HG03354 (cell line): ENCODE data around the gene OR51D1.
A peak's percentile ranks its signal among the peaks of the same experiment; 100 is the strongest.

Source experiments
- ATAC-seq: cut with Tn5 transposase; IDR thresholded peaks from one replicate; pipeline ENCODE4 v1.9.1; 2021; ENCODE audit warnings: mild to moderate bottlenecking; ENCODE audit not compliant: unreplicated experiment, poor library complexity, severe bottlenecking

Gene OR51D1

DNA sequence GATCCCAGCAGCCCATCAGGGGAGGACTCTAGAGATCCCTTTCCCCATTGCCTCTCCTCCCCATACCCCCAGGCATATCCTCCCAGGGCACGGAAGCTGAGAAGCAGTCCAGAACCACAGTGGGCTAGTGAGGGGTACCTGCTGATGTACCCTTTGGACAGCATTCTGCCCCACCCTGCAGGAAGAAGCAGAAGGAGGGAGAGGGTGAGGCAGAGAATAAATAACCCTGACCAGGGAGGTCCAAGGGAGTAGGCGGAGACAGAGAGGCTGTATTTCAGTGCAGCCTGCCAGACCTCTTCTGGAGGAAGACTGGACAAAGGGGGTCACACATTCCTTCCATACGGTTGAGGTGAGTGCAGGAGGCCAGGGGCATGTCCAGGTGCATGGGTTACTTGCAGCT is 6.4 kb downstream of the OR51D1 start, which contains the start of gene OR51E1:
OR51E1 (plus strand) TSS at position 301 of the 400 bp plus-strand sequence. CDS start 8,545 bp downstream, outside the sequence.
- no peak for ATAC-seq

DNA sequence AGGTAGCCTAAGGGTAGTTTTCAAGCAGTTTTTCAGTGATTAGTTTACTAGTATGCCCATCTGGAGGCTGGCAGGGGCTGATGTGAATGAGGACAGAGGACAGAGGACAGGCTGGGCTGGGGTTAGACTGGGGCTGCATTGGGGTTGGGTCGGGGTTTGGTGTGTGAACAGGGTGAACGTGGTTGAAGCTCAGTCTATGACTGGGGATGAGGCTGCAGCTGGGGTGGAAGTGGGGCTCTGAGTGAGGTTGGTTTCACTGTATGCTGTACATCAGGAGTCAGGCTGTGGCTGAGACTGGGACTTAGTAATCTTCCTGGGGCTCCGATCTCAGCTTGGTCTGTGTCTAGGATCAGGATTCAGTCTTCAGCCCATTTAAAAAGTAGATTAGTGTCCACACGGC is 7.0 kb downstream of the OR51D1 start:
- ATAC-seq, result no peak

DNA sequence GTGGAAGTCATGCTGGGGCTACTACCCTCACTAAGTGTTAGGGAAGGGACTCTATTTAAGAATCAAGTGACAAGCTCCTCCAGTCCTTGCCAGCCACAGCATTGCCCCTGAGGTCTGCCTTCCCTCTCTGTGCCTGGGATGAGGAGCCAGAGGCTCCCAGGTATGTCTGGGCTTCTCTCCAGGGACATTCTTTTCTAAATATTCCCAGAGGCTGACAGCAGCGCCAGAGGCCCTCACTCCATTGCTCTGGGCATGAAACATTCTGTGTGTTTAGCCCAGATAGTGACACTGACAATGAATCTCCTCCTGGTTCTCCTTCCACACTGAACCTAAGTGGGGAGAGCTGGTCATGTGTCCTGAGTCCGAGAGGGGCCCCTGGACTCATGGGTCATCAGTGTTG is 8.7 kb downstream of the OR51D1 start:
- ATAC-seq, result no peak

DNA sequence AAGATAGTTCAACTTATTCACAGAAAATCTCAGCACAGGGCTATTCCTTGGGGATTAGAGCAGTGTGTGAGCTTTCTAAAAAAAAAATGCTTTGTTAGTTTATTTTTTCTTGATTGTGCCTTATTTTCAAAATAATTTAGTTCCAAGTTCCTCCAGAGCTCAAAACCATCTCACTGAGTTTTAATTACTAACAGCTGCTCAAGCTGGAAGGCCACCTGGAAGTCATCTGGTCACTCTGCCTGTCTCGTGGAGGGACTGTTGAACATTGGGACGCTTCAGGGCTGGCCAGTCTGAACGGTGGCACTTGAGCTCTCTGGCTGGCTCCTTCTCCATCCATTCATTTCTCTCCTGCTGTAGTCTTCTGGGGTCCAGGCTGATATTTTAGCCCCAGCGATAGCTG is 10.5 kb downstream of the OR51D1 start:
- ATAC-seq, result no peak

DNA sequence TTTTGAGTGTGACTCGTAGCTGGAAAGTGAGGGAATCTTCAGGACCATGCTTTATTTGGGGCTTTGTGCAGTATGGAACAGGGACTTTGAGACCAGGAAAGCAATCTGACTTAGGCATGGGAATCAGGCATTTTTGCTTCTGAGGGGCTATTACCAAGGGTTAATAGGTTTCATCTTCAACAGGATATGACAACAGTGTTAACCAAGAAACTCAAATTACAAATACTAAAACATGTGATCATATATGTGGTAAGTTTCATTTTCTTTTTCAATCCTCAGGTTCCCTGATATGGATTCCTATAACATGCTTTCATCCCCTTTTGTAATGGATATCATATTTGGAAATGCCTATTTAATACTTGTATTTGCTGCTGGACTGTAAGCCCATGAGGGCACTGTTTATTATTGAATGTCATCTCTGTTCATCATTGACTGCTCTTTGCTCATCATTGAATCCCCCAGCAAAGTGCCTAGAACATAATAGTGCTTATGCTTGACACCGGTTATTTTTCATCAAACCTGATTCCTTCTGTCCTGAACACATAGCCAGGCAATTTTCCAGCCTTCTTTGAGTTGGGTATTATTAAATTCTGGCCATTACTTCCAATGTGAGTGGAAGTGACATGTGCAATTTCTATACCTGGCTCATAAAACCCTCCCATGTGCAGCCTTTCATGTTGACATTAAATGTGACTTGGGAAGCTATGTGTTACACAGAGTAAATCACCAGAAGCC is 17.5 kb downstream of the OR51D1 start:
- peak; percentile 66 for ATAC-seq

DNA sequence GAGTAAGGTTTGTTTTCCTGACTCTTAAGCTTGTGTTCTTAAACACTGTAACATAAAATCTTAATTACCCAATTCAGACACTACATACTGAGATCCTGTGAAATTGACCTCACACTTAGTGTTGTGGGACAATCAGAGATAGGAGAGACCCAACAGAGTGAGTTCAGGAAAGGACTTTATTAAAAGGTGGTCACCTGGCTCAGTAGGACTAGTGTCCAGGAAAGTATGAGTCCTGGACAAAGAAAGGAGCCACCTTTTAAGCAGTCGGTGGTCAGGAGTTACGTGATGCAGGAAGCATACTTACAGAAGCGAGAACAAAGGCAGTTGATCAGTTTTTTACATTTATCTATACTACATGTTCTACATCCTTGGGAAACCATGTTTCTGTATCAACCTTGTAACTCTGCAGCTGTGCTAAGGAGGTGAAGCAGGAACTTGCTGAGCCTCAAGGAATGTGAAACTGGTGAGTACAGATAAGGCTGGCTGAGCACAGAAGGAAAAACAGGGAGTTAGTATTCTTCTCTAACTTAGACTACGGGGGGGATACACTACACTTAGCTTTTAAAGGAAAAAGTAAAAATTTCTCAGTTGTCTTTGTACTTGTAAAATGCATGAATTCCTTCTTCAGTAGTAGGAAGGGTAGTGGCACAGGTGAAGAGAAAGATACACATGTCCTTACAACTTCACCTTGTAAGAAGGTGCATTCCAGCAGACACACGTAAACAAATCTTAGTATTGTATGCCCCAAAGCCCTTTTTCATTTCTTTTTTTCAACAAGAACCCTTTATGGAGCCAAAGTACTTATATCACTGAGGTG is 21.6 kb downstream of the OR51D1 start:
- no peak for ATAC-seq

DNA sequence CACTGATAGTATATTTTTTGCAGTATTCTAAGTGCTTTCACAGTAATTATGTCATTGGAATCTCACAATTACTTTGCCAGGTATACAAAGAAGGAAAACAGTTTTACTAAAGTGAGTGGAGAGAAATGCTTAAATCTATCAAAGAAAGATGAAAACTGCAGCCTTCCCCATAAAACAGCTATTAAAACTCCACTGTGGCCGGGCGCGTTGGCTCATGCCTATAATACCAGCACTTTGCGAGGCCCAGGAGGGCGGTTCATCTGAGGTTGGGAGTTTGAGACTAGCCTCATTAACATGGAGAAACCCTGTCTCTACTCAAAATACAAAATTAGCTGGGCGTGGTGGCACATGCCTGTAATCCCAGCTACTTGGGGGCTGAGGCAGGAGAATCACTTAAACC is 25.6 kb downstream of the OR51D1 start:
- no peak for ATAC-seq

DNA sequence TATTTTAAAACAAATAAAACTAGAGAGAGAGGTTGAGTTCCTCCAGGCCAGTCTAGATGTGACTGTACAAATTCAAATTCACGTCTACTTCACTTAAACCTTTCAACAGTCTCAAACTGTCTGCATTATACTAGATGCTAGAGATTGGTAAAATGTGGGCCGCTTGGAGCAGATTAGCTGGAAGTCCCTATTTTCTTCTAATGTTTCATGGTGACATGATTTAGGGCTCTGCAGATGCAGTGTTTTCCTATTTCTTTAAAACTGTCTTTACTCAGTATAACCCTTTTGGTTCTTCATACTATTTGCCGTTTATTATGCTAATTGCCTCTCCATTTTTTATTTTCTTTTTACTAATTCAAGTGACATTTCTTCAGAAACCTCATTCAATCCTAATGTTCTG is 26.9 kb downstream of the OR51D1 start:
- no peak for ATAC-seq

DNA sequence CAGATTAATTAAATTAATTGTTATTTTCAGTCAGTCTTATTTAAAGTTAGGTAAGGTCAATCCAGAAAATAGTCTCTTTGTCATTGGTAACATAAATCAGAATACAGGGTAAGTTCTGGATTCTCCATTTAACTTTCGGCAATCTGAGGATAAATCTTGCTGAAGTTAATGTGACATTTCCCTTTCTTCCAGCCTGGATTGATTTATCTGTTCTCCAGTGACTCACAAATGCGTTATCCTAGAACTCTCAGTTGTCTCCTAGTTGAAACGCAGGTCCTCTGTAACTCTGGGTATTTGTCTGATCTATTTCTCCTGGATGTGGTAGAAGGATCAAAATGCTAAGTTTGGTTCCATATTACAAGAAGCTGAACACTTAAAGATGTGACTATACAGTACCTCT is 27.5 kb downstream of the OR51D1 start:
- ATAC-seq, result no peak

DNA sequence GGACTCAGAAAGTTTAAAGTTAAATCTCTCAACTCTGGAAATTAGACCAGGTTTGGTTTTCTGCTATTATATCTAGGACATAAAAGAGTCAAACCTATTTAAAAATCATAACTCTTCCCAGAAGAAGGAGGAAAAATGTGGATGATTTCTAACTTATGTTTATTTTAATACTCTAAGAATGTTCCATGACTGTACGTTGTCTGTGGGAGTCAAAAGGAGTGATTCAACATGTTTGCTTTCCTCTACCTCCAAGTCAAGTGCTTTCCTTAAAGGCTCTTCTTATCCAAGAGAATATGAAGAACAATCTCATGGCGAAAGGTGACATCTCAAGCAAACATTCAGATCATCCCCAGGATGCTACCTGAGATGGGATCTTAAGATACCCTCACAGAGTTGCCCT is 28.1 kb downstream of the OR51D1 start:
- no peak for ATAC-seq

DNA sequence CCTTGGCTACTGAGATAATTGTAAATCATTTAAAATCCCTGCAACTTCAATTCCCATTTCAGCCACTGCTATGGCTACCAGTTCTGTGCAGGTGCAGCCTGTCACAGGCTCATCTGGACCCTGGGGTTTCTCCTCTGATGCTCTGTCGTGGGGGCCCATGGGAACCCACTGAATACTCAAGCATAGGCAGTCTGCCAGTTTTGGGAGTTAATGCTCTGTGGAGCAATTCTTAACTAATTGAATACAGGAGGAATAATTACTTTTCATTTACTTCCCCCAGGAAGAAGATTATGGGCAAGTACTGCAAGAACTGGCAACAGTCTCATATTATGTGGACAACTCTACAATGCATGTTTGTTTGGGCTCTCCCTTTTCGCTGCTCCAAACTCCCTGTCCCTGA is 34.5 kb downstream of the OR51D1 start:
- ATAC-seq, result no peak

DNA sequence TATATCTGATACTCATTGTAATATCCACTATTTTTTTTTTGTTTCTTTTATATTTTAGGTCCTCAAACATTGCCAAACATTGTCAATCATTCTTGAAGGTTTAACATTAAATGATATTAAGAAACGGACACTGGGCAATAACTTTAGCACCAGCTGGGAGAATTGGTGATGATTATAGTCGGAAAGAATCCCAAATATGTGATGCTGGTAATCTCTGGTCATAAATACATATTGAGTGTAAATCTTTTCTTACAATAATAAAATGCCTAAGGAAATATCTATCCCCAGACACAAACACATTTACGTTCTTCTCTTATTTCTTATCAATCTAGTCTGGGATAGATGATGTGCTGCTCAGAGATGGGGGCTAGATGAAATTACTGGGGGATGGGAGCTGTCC is 35.2 kb downstream of the OR51D1 start:
- no peak for ATAC-seq

DNA sequence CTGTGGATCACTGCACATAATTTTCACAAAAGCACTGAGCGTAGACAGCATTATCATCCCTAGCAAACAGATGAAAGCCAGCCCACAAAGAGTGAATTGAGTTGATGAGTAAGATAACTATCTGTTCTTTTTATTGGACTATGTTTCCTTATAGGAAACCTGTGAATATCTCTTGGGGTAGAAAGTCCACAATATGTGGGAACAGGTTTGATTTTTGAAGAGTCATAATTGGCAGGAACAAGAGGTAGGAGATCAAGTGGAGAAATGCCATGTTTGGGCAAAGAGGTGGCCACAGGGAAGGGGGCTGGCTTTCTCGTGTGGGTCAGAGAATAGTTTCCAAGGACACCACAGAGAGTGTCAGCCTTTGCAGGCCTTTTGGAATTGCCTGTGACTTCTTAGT is 36.5 kb downstream of the OR51D1 start:
- ATAC-seq, result no peak

DNA sequence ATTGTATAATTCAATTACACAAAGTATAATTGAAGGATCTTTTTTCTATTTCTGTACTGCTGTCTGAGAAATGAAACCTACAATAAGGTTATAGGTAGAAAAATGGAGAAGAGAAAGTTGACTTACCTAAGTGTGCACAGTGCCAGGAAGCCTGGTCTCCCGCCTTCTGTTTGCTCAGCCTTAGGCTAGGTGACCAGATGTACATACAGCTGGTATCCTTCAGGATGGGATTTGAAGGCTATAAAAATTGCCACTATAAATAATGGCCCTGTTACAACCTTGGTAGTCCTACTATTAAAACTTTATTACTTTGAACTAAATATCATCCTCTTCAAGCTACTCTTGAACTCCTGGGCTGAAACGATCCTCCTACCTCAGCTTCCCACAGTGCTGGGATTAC is 40.7 kb downstream of the OR51D1 start:
- no peak for ATAC-seq

DNA sequence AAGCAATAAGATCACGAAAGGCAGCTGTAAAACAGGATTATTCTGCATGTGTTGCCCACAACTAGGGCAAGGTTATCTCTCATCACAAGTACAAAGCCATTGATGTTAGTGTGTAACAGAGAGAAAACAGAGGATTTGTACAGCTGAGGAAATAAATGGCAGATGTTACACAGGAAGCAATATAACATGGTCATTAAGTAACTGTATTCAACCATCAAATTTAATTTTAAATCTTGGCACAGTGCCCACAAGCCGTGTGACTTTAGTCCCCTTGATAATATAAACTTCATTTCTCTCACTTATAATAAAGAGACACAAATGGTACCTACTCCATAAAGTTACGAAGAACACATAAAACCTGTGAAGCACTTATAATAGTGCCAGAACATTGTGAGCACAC is 43.1 kb downstream of the OR51D1 start:
- ATAC-seq, result no peak

DNA sequence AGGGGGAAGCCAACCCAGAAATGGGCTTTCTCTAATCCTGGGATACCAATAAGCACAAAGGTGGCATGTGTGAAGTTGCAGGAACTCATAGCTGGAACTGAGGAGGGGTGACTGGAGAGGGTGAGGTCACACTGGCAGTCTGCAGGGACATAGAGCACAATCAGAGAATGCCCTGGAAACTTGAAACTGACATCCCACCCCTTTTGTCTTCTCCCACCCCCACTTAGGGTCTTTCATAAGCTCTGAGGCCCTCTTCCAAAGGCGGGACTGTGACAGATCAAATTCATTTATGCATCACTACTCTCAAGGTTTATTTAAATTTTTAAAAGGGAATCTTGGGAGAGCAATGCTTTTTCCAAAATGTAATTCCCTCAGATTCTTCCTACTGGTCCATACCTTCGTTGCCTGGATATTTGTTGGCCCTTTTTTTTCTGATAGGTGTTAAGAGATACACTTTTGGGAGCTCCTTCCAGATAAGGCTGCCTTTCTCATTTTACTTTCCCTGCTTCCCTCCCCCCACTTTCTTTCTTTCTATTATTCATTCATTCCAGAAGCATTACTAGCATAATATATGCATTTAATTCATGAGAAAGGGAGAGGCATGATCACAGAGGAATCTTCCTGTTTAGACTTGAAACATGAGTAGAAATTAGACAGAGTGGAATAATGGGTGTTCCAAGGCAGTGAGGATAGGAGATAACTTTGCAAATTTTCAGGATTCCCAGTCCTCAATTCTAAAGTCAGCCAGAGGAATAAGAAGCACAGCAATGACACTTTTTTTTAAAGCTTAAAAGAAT is 45.5 kb downstream of the OR51D1 start:
- ATAC-seq, result no peak

DNA sequence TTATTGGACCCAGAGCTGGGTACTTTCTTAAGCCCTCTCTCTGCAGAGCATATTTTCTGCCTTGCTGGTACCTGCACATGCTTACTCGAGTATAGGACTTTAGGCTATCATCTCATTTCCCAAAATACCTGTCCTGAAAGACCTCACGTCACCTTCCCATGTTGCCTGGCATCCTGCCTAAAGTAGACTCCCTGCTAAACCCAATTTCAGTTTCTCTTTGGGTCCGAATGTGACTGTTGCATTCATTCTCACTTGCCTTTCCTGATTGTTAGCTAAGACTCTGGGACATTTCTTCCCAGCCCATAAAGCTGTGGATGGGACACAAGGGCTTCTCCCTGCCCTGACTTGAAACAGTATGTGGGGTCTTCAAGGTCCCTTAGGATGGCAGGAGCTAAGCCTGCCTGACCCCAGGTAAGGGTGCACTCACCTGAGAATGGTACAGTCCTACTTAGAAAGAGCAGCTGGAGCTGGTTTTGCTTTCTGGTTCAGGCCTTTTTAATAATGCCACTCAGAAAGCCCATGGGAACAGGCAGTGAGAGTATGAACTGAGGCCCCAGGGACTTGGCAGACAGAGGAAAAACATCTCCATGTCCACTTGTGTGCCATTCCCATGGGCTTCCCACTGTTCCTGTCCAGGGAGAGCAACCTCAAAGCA is 47.5 kb downstream of the OR51D1 start:
- ATAC-seq, result no peak
